GM21390 (cell line): Measurements from ENCODE around the gene MTSS2.

Source experiments
- ATAC-seq: cut with Tn5 transposase; IDR thresholded peaks from one replicate; pipeline ENCODE4 v1.9.1; 2021; ENCODE audit not compliant: unreplicated experiment

MTSS2 gene

DNA sequence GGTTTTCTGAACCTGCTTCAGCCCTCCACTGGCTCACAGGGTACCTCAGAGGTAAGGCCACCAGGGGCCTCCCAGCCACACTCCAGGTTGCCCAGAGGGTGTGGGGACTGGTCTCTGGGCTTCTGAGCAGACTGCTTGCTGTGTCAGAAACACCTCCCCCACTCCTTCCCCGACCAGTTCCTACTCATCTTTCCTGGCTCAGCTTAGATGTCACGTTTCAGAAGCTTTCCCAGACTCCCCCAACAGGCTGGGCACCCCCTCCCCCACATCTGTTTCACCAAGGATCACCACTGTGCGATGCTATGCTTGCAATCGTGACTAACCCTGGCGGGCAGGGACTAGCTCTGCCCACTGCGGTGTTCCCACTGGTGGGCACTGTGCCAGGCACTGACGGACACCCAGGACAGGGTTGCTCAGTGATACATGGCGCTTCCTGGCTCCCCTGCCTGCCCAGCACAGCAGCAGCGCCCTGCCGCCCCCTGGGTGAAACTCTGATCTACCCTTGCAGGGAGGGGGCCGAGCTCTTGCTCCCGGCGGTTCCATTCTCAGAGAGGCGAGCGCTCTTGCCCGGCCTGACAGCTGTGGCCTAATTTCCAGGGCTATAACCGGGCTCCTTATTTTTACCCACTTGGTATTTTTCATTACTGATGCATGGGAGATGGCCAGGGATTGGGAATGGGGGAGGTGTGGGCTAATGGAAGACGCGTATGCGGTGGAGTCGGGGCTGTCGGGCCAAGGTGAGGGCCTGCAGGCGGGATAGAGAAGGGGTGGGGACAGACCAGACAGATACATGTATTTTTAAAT, 29.4 kb upstream of the MTSS2 start:
- ATAC-seq: no peak

DNA sequence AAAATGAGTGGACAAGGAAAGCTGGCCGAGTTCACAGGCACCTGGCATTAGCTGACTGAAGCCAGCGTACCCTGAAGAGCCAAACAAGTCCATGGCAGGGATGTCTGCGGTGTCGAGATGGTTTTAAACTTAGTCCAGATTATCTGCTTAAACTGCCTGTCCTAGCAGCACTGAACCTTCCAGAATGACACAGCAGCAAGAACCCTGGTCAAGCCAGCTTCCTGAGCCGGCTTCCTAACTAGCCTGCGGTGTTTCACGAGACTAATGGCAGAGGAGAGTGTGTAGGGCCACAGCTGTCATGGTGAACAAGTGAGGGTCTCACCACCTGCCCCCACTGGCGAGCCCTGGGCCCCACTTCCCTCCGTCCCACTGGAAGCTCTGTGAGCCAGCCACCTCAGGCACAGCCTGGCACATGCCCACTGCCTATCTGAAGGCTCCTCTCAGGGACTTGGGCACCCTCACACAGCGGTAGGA, 28.8 kb upstream of the MTSS2 start:
- ATAC-seq: no peak

GRCh38 chr16:70713824-70714223, 28.0 kb upstream of the MTSS2 start:
- no peak for ATAC-seq

DNA sequence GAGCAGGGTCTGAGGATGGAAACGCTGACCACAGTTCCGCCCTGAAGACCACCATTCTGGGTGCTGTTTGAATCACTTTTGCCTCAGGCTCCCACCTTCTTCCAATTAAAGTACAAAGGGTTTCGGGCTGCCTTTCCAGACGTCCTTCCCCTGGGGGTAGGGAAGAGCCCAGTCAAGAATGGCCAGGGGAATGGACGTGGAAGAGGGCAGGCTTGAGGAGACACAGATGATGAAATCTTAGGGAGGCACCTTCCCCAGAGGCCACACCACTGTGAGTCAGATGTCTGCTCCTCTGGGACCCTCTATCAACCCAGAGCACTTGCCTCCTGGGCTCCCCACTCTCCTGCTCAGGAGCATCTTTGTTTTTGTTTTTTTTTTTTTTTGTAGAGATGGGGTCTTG, 27.5 kb upstream of the MTSS2 start:
- ATAC-seq: no peak

DNA sequence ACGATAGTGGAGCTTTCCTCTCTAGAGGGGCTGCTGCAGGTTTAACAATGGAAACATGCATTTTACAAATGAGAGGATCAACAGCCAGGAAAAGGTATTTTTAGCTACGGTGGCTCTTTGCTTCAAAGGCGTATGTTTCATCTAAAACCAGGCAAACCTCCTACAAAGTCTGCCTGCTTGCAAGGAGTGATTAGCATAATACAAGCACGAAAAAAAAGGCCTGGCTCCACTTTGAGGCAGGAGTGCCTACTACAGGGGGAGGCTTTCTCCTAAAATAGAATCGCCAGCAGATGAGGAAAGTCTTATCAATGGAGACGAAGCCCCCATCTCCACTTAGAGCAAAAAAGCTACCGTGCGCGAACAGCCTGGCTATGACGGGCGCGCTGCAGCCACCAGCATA, 27.1 kb upstream of the MTSS2 start:
- no peak for ATAC-seq

- ATAC-seq: no peak
These were observed 26.5 kb upstream of the MTSS2 start for GRCh38 chr16:70712359-70712758.

DNA sequence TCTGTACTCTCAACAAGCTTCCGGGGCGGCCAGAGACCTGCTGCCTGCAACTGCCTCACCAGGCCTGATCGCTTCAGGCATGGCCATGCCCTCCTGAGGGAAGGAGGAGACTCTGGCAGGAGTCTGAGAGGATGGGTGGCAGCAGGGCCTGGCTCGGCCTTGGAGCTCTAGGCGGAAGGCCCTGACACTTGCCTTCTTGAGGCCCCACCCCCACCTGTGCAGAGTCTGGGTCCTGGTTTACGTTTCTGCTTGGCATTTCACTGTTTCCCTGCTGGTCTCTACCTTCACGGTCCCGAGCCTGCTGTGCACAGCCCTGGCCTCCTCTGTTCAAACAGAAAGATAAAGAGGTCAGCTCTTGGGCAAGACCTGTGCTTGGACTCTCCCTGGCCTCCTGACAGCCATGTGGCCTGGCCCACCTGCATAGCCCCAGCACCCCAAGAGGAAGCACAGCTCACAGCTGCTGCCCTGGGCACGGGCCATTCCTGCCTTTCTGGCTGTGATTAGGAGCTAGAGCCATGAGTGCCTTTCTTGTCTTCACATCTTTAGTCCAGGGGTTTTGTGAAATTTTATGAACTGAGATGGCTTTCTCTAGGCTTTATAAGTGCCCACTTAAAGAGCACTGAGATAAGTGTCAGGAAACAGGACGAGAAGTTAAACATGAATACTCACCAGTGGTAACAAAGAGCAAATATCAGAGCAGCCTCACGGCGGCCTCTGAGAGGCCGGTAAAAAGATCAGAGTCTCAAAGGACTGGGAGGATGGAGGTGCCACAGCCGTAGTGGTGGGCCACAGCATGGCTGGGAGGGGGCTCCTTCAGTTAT, 25.6 kb upstream of the MTSS2 start:
- no peak for ATAC-seq

DNA sequence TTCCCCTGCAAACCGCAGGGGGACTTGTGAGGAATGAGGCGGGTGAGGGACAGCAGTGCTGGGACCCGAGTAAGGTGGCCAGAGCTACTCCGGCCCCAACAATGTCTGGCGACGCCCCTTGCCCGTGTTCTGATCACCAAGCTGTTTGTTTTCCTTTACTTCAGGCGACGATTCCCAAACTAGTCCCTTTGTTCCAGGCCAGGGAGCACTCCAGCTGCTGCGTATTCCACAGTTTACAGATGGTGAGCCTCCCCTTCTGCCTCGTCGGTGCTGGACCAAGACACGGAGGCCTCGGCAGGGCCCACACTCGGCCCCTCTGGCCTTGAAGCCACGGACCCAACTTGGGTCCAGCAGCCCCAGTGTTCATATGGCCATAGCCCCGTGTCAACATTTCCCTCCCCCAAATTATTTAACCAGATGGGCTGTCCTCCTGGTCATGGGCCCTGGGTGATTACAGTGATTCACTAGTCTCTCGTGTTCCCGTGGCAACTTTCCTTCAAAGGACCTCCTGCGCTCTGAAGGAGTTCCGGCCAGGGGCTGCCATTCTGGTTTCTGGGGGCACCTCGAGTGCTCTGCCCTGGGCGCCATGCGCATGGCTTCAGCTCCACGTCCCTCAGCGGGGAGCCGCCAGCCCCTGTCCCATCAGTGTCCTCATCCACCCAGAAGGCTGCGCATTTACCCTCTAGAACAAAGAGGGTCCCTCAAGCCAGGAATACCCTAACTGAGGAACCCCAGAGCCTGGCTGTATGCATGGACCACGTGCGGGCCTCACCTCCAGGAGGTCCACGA, 24.8 kb upstream of the MTSS2 start:
- no peak for ATAC-seq

DNA sequence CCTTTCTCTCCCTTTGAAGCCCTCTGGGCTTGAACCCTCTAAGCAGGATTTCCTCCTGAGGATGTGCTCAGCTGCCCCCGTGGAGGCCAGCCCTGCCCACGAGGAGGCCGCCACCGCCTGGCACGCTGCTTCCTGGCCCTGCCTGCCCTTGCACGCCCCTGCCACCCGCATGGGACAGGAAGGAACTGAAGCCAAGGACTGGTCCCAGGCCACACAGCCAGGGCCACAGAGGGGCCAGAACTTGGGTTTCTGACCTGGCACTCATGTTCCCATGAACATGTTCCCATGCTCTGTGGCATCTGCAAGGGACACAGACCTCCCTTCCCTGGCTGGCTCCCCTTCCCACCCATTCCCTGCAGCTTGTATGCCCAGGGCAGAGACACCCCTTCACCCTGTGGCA, 24.1 kb upstream of the MTSS2 start:
- no peak for ATAC-seq

DNA sequence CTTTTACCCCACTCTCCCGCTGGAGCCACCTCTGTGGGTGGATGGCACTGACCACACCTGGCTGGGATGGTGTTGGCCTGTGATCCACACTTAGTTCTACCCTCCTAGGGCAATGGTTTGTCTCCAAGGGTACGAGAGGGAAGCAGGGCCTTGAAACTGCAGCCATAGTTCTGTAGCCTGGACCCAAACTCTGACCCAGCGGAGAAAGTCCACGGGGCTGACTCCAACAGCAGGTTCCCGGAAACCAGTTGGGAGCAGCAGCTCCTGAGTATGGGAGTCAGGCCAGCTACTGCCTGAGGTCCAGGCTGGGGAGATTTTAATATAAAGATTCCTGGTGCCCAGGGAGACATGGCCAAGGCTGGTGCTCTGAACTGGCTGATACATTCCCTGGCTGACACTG, 23.6 kb upstream of the MTSS2 start:
- ATAC-seq: no peak

DNA sequence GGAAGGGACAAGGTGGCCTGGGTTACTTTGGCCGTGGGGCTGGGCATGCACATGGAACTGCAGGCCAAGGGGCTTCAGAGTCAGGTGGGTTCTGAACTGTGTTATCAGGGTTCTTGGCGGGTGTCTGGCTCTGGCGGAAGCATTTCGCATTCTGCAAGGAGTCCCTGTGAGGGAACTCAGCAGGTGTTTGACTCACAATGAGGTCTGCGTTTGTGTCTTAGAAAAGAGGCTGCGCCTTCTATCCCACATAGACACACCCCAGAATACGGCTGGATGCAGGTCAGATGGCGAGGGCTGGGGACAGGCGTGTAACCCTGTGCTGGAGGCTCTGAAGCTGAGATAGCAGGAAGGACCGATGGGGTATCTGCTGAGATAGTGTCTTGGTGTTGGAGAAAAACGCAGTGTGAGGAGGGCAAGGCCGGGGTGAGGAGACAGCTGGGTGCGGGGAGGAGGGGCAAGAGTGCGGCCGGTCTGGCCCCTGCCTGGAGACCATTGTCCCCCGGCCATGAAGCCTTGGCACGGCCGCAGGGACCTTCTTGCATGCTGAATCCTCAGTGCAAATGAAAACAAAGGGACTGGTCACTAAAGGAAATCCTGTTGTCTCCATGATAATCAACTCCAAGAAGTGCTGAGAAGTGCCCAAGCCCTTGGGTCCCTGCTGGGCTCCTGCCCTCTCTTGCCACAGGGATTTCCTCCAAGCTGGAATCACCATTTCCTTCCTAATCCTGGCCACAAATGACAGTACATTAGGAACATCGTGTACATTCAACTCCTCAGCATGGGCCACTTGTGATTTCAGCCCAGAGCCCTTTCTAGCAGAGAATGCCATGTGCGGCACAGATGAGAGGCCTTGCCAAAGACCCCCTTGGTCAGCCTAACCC, 22.8 kb upstream of the MTSS2 start:
- ATAC-seq: no peak

GRCh38 chr16:70706948-70707465, 21.2 kb upstream of the MTSS2 start:
- no peak for ATAC-seq

- no peak for ATAC-seq
These were observed 19.2 kb upstream of the MTSS2 start for GRCh38 chr16:70705056-70705455.

DNA sequence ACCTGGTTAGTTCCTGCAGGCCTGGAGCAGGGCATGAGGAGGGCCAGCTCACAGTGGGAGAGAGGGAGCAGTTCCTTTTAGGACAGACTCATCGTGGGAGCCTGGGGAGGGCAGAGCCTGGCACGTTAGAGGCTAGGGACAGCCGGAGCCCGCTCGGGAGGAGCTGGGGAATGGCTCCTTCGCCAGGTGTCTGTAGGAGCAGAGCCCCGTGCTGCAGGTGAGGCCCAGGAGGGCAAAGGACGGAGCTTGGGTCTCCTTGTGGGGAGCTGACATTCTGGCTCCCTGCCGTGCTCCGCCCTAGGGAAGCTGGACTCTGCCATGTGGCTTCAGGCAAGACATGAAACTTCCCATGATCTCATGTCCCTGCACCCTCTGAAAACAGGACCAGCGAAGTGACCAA, 18.7 kb upstream of the MTSS2 start:
- ATAC-seq: no peak

DNA sequence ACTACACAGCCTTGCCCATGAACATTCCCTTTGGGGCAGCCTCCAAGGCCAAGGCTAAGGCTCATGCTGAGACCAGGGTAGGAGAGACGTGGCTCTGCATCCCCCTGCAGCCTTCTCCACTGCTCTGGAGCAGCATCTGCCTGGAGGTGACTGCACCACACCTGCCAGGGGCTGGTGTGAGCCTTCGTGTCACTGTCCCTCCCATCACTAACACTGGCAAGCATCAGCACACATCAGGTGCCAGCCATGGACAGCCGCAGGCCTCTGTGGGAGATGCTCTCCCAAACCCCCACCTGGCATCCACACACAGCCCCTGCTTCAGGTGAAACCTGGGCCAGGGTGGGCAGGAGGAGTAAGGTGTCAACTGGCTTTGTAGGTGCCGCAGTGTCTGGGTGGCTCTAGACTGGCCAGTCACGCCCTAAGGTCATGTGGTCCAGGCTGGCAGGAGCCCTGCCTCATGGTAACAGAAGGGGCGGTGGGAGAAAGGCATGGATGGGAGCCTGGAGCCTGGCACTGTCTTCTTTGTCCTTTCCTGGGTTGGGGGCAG, 18.1 kb upstream of the MTSS2 start:
- ATAC-seq: no peak

- no peak for ATAC-seq
These were observed 17.4 kb upstream of the MTSS2 start for GRCh38 chr16:70703041-70703834.

GRCh38 chr16:70702624-70703023, 16.8 kb upstream of the MTSS2 start:
- ATAC-seq: no peak

DNA sequence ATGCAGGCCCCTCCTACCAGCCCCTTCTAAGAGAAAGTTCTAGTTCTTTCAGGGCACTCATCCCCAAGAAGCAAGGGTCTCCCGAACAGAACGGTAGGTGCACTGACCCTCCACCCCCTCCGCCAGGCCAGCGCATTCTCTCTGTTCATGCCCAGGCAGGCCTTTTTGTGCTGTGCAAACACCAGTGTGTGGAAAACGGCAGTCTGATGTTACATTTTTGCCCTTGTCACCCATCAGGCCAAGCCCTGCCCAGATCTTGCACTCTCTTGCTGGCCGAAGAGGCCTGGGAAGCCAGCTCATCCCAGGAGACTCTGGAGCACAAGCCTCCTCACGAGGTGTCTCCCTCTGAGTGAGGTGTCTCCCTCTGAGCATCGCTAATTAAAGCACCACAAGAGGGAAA, 16.1 kb upstream of the MTSS2 start:
- no peak for ATAC-seq

- ATAC-seq: no peak
These were observed 15.7 kb upstream of the MTSS2 start for GRCh38 chr16:70701596-70701995.
